ENCODE results near the gene DIAPH2.

The DIAPH2 gene

DNA sequence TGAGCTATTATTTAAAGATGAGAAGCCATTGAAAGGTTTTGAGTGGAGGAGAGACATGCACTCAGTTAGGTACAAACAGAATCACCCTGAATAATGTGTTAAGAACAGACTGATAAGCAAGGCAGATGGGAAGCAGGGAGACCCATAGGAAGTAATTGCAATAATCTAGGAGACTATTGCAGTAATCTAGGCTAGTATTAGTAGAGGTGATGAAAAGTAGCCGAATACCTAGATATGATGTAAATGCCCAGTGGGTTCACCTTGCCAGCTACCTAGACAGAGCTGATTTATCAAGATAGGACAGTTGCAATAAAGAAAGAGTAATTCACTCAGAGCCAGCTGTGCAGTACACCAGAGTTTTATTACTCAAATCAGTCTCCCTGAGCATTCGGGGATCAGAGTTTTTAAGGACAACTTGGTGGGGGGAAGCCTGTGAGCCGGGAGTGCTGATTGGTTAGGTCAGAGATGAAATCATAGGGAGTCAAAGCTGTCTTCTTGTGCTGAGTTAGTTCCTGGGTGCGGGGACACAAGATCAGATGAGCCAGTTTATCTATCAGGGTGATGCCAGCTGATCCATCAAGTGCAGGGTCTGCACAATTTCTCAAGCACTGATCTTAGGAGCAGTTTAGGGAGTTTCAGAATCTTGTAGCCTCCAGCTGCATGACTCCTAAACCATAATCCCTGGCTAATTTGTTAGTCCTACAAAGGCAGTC is 626.6 kb downstream of the DIAPH2 start:
- TF ChIP-seq, protein P1, sequence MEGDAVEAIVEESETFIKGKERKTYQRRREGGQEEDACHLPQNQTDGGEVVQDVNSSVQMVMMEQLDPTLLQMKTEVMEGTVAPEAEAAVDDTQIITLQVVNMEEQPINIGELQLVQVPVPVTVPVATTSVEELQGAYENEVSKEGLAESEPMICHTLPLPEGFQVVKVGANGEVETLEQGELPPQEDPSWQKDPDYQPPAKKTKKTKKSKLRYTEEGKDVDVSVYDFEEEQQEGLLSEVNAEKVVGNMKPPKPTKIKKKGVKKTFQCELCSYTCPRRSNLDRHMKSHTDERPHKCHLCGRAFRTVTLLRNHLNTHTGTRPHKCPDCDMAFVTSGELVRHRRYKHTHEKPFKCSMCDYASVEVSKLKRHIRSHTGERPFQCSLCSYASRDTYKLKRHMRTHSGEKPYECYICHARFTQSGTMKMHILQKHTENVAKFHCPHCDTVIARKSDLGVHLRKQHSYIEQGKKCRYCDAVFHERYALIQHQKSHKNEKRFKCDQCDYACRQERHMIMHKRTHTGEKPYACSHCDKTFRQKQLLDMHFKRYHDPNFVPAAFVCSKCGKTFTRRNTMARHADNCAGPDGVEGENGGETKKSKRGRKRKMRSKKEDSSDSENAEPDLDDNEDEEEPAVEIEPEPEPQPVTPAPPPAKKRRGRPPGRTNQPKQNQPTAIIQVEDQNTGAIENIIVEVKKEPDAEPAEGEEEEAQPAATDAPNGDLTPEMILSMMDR (IDR thresholded peaks at IDR 0.05; ENCODE audit: low read depth, low read length, missing control alignments): no peak
- DNase-seq (ENCODE audit: extremely low read depth, low read depth): no peak
- H3K4me3 ChIP-seq (replicated peaks; ENCODE audit: low read depth, low read length): no peak overlapping the region

DNA sequence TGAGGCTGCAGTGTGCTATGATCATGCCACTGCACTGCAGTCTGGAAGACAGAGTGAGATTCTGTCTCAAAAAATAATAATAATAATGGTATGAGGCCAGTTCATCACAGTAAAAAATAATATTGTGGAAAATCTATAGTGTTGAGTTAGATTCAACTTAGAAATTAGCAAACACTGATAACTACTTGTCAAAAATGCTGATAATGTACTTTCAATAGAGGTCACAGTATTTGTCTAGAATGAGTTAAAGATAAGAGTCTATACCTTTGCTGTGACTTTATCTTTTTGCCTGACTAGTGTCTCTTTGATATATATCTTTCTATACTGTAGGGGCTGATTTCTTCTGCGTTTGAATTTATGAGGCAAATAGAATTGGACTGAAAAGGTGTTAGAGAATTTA is 629.7 kb downstream of the DIAPH2 start:
- DNase-seq (ENCODE audit: extremely low read depth, low read depth): no peak
- H3K4me3 ChIP-seq (replicated peaks; ENCODE audit: low read depth, low read length): no peak overlapping the region
- TF ChIP-seq, protein P1 (IDR thresholded peaks at IDR 0.05; ENCODE audit: low read depth, low read length, missing control alignments): no peak

DNA sequence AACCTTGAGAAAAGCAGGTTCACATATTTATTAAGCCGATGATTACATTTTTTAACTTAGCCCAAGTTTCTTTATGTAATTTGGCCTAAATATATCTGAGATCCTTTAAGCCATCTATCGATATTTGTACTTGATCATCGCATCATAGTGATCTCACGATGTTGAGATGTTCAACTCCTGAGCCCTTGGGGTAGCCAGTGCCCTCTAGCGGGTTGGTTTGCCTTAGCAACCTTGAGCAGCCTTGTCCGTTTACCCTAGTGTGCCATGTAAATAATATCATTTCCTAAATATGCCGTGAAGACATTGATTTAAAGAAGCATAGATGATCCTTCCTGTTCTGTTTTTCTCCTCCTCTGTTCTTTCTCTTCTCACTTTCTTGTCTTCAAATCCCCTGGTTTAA is 631.3 kb downstream of the DIAPH2 start:
- DNase-seq (ENCODE audit: extremely low read depth, low read depth): no peak
- no peak overlapping the region for H3K4me3 ChIP-seq (replicated peaks; ENCODE audit: low read depth, low read length)

GRCh38 chrX:97320305-97320704 is 635.7 kb downstream of the DIAPH2 start:
- no peak overlapping the region for H3K4me3 ChIP-seq (replicated peaks; ENCODE audit: low read depth, low read length)
- TF ChIP-seq, protein P1 (IDR thresholded peaks at IDR 0.05; ENCODE audit: low read depth, low read length, missing control alignments): no peak
- DNase-seq (ENCODE audit: extremely low read depth, low read depth): no peak

More for the DNA sequence above, 631.3 kb downstream of the DIAPH2 start:
- TF ChIP-seq, protein P1 (IDR thresholded peaks at IDR 0.05; ENCODE audit: low read depth, low read length, missing control alignments): no peak

GRCh38 chrX:97322401-97322800 is 637.8 kb downstream of the DIAPH2 start:
- TF ChIP-seq, protein P1 (IDR thresholded peaks at IDR 0.05; ENCODE audit: low read depth, low read length, missing control alignments): no peak
- no peak for DNase-seq (ENCODE audit: extremely low read depth, low read depth)
- no peak overlapping the region for H3K4me3 ChIP-seq (replicated peaks; ENCODE audit: low read depth, low read length)

DNA sequence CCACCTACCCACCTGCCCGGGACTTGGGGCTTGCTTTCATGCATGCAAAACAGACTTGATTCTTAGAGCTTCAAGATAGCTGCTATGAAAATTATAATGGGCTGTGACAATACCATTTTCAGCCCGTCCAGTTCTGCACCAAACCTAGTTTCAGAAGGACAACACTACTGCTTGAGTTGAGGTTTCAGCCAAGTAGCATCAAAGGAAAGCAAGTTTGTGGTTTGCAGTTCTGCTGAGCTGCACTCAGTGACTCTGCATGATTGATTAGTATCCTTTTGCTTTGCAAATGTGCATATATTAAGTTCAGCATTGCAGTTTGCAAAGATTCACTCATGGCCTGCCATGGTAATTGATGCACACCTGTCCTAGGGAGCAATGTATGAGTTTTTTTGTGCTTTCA is 641.8 kb downstream of the DIAPH2 start:
- TF ChIP-seq, protein P1 (IDR thresholded peaks at IDR 0.05; ENCODE audit: low read depth, low read length, missing control alignments): no peak
- no peak for DNase-seq (ENCODE audit: extremely low read depth, low read depth)
- no peak overlapping the region for H3K4me3 ChIP-seq (replicated peaks; ENCODE audit: low read depth, low read length)

All from HFF-Myc (cell line).